Fibroblast of the aortic adventitia (primary cell): ENCODE results near the gene TSPAN5. TPM values are rescaled to one million over a fixed set of nuclear protein-coding genes. Genes with fewer than 3 reads are reported as not detected.

Source experiments
- DNase-seq: peaks from one replicate; pipeline ENCODE4 v3.0.0-alpha.2; 2010; ENCODE audit warnings: low read depth
- H3K4me3 ChIP-seq: 2 replicates; pipeline ENCODE4 v1.5.1; 2011; ENCODE audit warnings: low read depth, mild to moderate bottlenecking, control low read depth, low read length, moderate library complexity
- CTCF ChIP-seq: IDR thresholded peaks from 2 replicates; pipeline ENCODE4 v1.5.1; 2011; ENCODE audit warnings: mild to moderate bottlenecking, low read length, control low read depth, inconsistent platforms; ENCODE audit not compliant: insufficient read depth
- total RNA-seq: library from RNA; depleted of rRNA; stranded (reverse); fragments of >200 nt; gene quantifications from 2 replicates; pipeline ENCODE4 v1.2.3, GENCODE V29; 2012; ENCODE audit warnings: low replicate concordance

TSPAN5 gene
- total RNA-seq, 1 donor: 49.0 TPM

- DNase-seq: peak; percentile 35
- no peak for TF ChIP-seq CTCF
- no peak overlapping the region for H3K4me3 ChIP-seq
Observed at GRCh38 chr4:98673978-98674377, 15.6 kb upstream of the TSPAN5 start.

GRCh38 chr4:98673288-98673644, 14.9 kb upstream of the TSPAN5 start:
- H3K4me3 ChIP-seq: no peak overlapping the region
- no peak for TF ChIP-seq CTCF
- DNase-seq: no peak

GRCh38 chr4:98672583-98673287, 14.3 kb upstream of the TSPAN5 start:
- TF ChIP-seq CTCF: no peak
- DNase-seq: no peak
- no peak overlapping the region for H3K4me3 ChIP-seq

- no peak overlapping the region for H3K4me3 ChIP-seq
- no peak for DNase-seq
- TF ChIP-seq CTCF: no peak
Observed at GRCh38 chr4:98671131-98671530, 12.7 kb upstream of the TSPAN5 start.

- TF ChIP-seq CTCF: no peak
- DNase-seq: no peak
- no peak overlapping the region for H3K4me3 ChIP-seq
Observed at GRCh38 chr4:98670186-98670585, 11.8 kb upstream of the TSPAN5 start.

- TF ChIP-seq CTCF: no peak
- no peak for DNase-seq
Observed at GRCh38 chr4:98669577-98669976, 11.2 kb upstream of the TSPAN5 start.

GRCh38 chr4:98664959-98665358, 6.5 kb upstream of the TSPAN5 start:
- H3K4me3 ChIP-seq: no peak overlapping the region
- TF ChIP-seq CTCF: no peak
- DNase-seq: no peak

More at GRCh38 chr4:98669577-98669976, 11.2 kb upstream of the TSPAN5 start:
- H3K4me3 ChIP-seq: no peak overlapping the region
